GM13976 (cell line): ENCODE measurements around the gene ANG.
"Not testable (repeated sequence)": the region's sequence is repeated elsewhere in the genome, so short reads cannot be mapped to it uniquely, and the experiment has no call there.

Experiments
- DNase-seq: peaks from one replicate; pipeline ENCODE4 v3.0.0; 2012; ENCODE audit warnings: low spot score
- in situ Hi-C: fragments of 300-500 bp; cut with MboI; formaldehyde crosslinking; loops from one replicate; pipeline ENCODE4 v1.12.0; 2022; ENCODE audit warnings: low sequenced_read_pairs, mixed read lengths, inconsistent platforms; ENCODE audit not compliant: unreplicated experiment
- TF ChIP-seq, protein P1 (sequence below): IDR thresholded peaks from 2 replicates; pipeline ENCODE4 v1.5.1; 2012; ENCODE audit warnings: borderline replicate concordance, mild to moderate bottlenecking; ENCODE audit not compliant: insufficient read depth; ENCODE audit errors: extremely low read depth, missing control alignments, control extremely low read depth

Gene ANG

DNA sequence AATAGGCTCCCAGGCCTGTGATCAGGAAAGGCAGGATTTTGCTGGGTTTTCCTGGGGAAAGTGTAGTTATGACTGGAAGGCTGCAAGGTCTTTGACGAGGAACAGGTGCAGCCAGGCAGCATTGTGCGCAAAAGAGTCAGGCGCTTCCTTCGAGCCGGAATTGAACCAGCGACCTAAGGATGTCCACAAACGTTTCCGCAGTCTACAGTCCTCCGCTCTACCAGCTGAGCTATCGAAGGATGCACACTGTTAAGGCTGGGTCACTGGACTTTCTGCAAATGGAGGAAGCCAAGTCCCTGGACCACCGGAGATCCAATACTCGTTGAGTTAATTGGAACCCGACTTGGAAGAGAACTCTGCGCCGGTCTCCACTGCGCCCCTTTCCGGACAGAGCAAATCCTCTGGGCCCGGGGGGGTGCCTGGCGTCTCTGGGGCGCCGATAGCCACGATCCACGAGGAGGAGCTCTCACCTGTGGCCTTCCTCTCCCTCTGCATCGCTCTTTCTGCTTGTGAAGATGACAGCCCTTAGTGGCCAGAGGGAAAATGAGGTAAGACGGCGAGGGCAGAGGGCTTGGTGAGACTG lies 28.7 kb upstream of the ANG start:
- DNase-seq = no peak
- in situ Hi-C loops = no loop called here
- TF ChIP-seq, protein P1, sequence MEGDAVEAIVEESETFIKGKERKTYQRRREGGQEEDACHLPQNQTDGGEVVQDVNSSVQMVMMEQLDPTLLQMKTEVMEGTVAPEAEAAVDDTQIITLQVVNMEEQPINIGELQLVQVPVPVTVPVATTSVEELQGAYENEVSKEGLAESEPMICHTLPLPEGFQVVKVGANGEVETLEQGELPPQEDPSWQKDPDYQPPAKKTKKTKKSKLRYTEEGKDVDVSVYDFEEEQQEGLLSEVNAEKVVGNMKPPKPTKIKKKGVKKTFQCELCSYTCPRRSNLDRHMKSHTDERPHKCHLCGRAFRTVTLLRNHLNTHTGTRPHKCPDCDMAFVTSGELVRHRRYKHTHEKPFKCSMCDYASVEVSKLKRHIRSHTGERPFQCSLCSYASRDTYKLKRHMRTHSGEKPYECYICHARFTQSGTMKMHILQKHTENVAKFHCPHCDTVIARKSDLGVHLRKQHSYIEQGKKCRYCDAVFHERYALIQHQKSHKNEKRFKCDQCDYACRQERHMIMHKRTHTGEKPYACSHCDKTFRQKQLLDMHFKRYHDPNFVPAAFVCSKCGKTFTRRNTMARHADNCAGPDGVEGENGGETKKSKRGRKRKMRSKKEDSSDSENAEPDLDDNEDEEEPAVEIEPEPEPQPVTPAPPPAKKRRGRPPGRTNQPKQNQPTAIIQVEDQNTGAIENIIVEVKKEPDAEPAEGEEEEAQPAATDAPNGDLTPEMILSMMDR = no peak

DNA sequence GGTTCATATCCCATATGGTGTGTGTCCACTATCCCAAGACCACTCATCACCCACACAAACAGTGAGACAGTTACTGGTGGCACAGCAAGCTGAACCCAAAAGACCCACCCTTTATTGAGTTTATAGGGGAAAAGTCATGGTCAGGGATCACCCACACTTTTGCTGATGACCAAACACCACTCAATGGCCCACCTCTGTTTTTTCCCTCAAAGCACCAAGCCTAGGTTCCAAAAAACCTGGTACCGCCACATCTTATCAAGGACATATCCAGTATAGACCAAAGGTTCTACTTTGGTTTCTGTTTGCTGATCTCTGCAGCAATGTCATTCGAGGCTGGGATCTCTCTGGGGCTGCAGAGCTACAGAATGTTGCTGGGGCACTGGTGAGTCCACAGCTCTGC lies 27.4 kb upstream of the ANG start:
- no peak for DNase-seq
- in situ Hi-C loops = no loop called here
- TF ChIP-seq, protein P1 = no peak

DNA sequence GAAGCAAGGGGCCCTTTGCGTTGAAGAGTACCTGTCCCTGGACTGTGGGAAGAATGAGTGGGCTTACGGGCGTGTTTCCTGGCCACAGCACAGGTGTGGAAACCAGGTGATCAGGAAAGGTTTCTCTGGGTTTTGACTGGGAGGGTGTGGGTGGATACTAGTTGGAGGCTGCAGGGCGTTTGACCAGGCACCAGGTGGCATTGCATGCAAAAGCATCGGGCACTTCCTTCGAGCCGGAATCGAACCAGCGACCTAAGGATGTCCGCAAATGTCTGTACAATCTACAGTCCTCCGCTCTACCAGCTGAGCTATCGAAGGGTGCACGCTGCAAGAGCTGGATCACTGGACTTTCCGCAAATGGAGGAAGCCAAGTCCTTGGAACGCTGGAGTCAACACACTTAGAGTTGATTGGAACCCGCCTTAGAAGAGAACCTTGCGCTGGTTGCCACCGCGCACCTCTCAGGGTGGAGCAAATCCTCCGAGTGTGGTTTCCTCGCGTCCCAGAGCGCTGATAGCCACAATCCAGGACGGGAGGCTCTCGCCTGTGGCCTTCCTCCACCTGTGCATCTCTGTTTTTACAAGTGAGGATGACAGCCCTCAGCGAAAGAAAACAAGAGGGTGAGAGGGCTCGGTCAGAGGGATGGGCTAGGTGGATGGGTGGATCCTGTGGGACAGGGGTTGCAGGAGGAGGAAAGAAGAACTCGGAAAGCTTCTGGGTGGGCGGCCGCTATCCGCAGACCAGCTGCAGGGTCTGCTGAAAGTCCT lies 25.4 kb upstream of the ANG start:
- TF ChIP-seq, protein P1 = peak; percentile 66
- in situ Hi-C loops = no loop called here
- peak; percentile 63 for DNase-seq

DNA sequence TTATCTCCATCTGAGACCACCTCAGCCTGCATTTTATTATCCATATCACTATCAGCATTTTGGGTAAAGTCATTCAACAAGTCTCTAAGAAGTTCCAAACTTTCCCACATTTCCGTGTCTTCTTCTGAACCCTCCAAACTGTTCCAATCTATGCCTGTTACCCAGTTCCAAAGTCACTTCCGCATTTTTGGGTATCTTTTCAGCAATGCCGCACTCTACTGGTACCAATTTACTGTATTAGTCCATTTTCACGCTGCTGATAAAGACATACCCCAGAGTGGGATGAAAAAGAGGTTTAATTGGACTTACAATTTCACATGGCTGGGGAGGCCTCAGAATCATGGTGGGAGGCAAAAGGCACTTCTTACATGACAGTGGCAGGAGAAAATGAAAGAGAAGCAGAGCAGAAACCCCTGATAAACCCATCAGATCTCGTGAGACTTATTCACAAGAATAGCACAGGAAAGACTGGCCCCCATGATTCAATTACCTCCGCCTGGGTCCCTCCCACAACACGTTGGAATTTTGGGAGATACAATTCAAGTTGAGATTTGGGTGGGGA lies 22.1 kb upstream of the ANG start:
- DNase-seq, in situ Hi-C loops: not testable (repeated sequence)

DNA sequence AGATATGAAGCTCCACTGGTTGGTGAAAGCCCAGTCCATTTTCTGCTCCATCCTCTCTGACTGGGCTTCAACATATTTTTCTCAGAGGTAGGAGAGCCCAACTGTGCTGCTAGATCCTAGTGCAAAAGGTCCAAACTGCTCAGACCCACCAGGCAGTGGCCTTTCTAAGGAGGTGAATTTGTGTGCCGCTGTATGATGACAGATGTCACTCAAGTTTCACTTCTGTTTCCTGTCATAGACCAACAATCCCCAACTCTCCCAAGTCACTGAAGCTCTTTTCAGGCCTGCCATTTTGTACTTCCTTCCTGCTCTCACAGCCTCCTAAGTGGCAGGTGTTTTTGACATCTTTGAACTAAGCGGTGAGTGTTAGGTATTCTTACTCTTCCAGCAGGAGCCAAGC lies 20.6 kb upstream of the ANG start:
- in situ Hi-C loops = no loop called here
- TF ChIP-seq, protein P1 = no peak
- peak; percentile 71 for DNase-seq

DNA sequence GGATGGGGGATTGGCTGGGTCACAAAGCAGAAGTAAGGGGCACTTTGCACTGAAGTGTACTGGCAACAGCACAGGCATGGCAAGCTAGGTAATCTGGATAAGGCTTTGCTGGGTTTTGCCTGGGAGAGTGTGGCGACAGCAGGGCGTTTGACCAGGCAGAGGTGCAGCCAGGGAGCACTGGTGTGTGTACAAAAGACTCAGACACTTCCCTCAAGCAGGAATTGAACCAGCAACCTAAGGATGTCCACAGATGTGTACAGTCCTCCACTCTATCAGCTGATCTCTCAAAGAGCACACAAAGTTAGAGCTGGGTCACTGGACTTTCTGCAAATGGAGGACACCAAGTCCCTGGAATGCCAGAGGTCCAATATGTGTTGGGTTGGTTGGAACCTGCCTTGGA lies 19.6 kb upstream of the ANG start:
- no peak for DNase-seq

More for the DNA sequence above, 19.6 kb upstream of the ANG start:
- in situ Hi-C loops = no loop called here
- TF ChIP-seq, protein P1 = no peak
